Loucy (cell line): ENCODE results near the gene PDCL3.

Experiments used
- CTCF ChIP-seq: fragments of 200-600 bp; sonication (generic); conservative IDR thresholded peaks from 2 replicates; pipeline ENCODE4 v1.5.1; 2014; ENCODE audit warnings: mild to moderate bottlenecking, antibody characterized with exemption, low read length
- EZH2phosphoT487 ChIP-seq: fragments of 200-600 bp; IDR thresholded peaks from 2 replicates; pipeline ENCODE4 v1.6.1; 2018; ENCODE audit warnings: antibody characterized with exemption, mild to moderate bottlenecking, moderate library complexity, borderline replicate concordance

GRCh38 chr2:100551303-100551702 is 11.5 kb upstream of the PDCL3 start:
- TF ChIP-seq CTCF = no peak
- no peak for TF ChIP-seq EZH2phosphoT487
